Activated CD4-positive, alpha-beta T cell treated with anti-CD3 and anti-CD28 coated beads for 36 hours (primary cell): ENCODE measurements around the gene GHRH. TPM values are rescaled to one million over a fixed set of nuclear protein-coding genes. Genes with fewer than 3 reads are reported as not detected.
A peak's percentile ranks its signal among the peaks of the same experiment; 100 is the strongest.

Experiments used
- ATAC-seq: fragments of 200-7000 bp; cut with Tn5 transposase; one replicate; pipeline ENCODE4 v1.10.0; 2021; ENCODE audit warnings: mild to moderate bottlenecking, moderate library complexity
- CTCF ChIA-PET: fragments of 350-600 bp; sonication (Branson Sonifier 250); formaldehyde crosslinking; loops from one replicate; lab custom pipeline; 2021; ENCODE audit warnings: antibody characterized with exemption; lab: Charles Lee
- POLR2A ChIA-PET: fragments of 350-600 bp; sonication (Branson Sonifier 250); formaldehyde crosslinking; loops from one replicate; lab custom pipeline; 2021; ENCODE audit warnings: antibody characterized with exemption, inconsistent platforms; lab: Charles Lee
- DNase-seq: peaks from one replicate; pipeline ENCODE4 v3.0.0-alpha.2; 2020
- H3K27ac Mint-ChIP-seq: one replicate; pipeline ENCODE4 v1.8.0; 2021; ENCODE audit warnings: mixed read lengths
- H3K27me3 Mint-ChIP-seq: one replicate; pipeline ENCODE4 v1.8.0; 2021; ENCODE audit warnings: mixed read lengths
- H3K36me3 Mint-ChIP-seq: one replicate; pipeline ENCODE4 v1.8.0; 2021; ENCODE audit warnings: low read depth, mixed read lengths
- H3K4me1 Mint-ChIP-seq: one replicate; pipeline ENCODE4 v1.8.0; 2021; ENCODE audit warnings: mixed read lengths
- H3K4me3 Mint-ChIP-seq: one replicate; pipeline ENCODE4 v1.8.0; 2021; ENCODE audit warnings: mild to moderate bottlenecking, moderate library complexity, mixed read lengths
- H3K9me3 Mint-ChIP-seq: one replicate; pipeline ENCODE4 v1.8.0; 2021; ENCODE audit warnings: low read depth, mixed read lengths
- intact Hi-C, 2 experiments: fragments of 100-400 bp; cut with DNase I in 1 of 2; cut with micrococcal nuclease in 1 of 2; formaldehyde crosslinking; loops; one replicate each; pipeline versions ENCODE4 v1.14.2 to v1.15.1; 2022 to 2024; cut with DNase I, micrococcal nuclease
- total RNA-seq, 2 experiments: library from RNA; stranded (reverse); gene quantifications; one replicate each; pipeline ENCODE4 v1.2.3, GENCODE V29; 2021

Gene GHRH
- total RNA-seq, 2 experiments from 2014 or later: not detected

DNA sequence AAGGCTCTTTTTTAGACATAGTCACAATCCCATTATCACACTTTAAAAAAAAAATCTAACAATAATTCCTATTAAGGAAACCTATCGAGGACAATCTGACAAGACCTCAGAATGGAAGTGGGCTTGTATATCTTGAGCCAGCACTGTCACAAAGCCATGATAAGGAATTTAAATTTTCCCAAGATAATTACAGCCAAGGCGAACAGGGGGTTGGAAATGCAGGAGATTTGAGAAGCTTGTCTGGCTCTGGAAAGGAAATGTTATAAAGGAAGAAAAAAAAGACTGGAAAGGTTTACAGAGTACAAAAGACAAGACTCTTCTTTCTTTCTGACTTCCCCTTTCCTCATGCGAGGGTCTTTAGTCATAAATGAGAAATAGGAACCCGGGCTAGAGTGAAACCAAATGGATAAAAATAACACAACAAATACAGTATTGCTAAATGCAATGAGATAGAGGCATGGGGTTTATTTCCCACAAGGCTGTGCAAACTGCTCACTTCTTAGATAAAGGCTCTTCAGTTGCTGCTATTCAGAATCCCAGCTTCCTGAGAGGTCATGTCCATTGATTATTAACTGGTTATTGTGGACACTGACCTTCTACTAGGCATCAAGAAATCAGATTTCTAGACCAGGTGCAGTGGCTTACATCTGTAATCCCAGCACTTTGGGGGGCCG, 13.4 kb upstream of the GHRH start:
- Mint-ChIP-seq H3K36me3 (no peaks in the 10 kb centered on the region), H3K4me1 (peaks cover 4% of the 10 kb centered on the region), H3K27me3 (no peaks in the 10 kb centered on the region), H3K9me3 (no peaks in the 10 kb centered on the region), H3K27ac (no peak overlapping the region), H3K4me3 (no peak overlapping the region)
- CTCF ChIA-PET: interaction anchor here (1.2 kb wide), 1 partner anchor 110 kb away, joined by 3 read pairs; no protein-coding TSS in a partner anchor
- no peak for DNase-seq
- ATAC-seq: no peak
- intact Hi-C loops: no loop called here
- POLR2A ChIA-PET: no interaction called here

GRCh38 chr20:37273988-37274387, 12.4 kb upstream of the GHRH start:
- DNase-seq: no peak
- H3K27me3 Mint-ChIP-seq: no peaks in the 10 kb centered on the region
- intact Hi-C loops: no loop called here
- H3K9me3 Mint-ChIP-seq: no peaks in the 10 kb centered on the region
- peaks cover 4% of the 10 kb centered on the region for H3K4me1 Mint-ChIP-seq
- no peaks in the 10 kb centered on the region for H3K36me3 Mint-ChIP-seq
- ATAC-seq: no peak
- CTCF ChIA-PET: no interaction called here
- no peak overlapping the region for H3K27ac Mint-ChIP-seq
- POLR2A ChIA-PET: no interaction called here
- H3K4me3 Mint-ChIP-seq: no peak overlapping the region

DNA sequence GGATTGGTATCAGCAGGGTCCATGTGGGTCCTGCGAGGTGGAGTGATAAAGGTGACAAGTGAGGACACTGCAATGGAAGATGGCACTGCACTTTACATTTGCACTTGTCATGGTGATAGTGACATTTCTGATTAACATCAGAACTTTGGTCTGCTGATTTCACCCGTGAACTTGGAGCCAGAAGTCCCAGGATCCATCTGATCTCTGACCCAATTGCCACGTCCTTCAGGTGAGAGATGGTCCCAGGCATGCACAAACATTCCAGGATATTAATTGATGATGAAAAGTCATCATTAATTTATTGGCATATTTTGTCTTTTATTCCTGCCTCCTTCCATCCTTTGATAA, 9.8 kb upstream of the GHRH start:
- CTCF ChIA-PET: interaction anchor here (0.6 to 2.4 kb wide), 6 partner anchors 12 to 297 kb away, joined by 3 to 24 read pairs (median 6); no protein-coding TSS in a partner anchor
- no peaks in the 10 kb centered on the region for H3K4me1 Mint-ChIP-seq
- intact Hi-C loops: no loop called here
- DNase-seq: no peak
- H3K27ac Mint-ChIP-seq: no peak overlapping the region
- POLR2A ChIA-PET: no interaction called here
- no peak for ATAC-seq
- peaks cover 2% of the 10 kb centered on the region for H3K27me3 Mint-ChIP-seq
- H3K36me3 Mint-ChIP-seq: no peaks in the 10 kb centered on the region
- no peak overlapping the region for H3K4me3 Mint-ChIP-seq
- H3K9me3 Mint-ChIP-seq: no peaks in the 10 kb centered on the region

DNA sequence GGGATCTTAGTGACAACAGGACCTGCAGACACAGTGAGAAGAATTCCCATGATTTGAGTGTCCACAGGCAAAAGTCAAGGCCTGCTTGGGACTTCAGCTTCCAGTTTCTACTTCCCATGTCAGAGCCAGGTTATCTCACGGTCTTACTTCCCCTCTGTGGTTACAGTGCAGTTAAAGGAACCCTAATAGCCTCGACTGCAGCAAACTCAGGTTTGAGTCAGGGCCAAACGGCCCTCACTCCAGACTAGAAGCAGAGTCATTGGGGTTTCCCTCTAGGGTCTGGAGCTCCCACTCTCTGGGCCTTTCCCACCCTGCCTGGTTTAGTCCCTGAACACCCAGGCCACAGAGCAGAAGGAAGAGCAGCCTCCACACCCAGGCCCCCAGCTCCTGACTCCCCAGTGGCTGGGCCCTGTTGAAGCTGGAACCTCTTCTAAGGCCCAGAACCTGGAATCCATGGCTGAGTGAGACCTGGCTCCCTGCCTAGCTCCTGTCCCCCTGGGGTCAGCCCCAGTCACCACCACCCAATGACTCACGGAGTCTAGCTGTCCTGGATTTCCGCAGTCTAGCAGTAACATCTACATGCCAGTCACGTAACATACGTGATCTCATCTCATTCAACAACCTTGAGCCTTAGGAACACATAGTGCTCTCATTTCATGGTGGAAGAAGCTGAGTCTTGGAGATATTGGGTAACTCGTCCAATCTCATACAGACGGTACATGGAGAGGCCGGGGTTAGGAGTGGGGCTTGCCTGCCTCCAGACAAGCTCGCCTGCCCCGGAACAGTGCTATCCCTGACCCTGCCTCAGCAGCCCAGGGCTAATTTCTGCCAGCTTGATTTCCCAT, 9.2 kb upstream of the GHRH start:
- no peaks in the 10 kb centered on the region for H3K36me3 Mint-ChIP-seq
- no peak overlapping the region for H3K27ac Mint-ChIP-seq
- H3K4me1 Mint-ChIP-seq: no peaks in the 10 kb centered on the region
- no peak overlapping the region for H3K4me3 Mint-ChIP-seq
- intact Hi-C loops: no loop called here
- ChIA-PET CTCF (interaction anchor here (0.6 to 2.4 kb wide), 13 partner anchors 11 to 1086 kb away, joined by 3 to 24 read pairs (median 5); partner anchors contain the start of gene MANBAL), POLR2A (interaction anchor here (0.6 kb wide), 1 partner anchor 91 kb away, joined by 9 read pairs; no protein-coding TSS in a partner anchor)
- H3K9me3 Mint-ChIP-seq: no peaks in the 10 kb centered on the region
- ATAC-seq (no peak), DNase-seq (no peak)
- H3K27me3 Mint-ChIP-seq: peaks cover 2% of the 10 kb centered on the region

GRCh38 chr20:37267667-37268313, 6.2 kb upstream of the GHRH start:
- ATAC-seq (no peak), DNase-seq (no peak)
- Mint-ChIP-seq H3K27me3 (peaks cover 2% of the 10 kb centered on the region), H3K36me3 (no peaks in the 10 kb centered on the region), H3K27ac (no peak overlapping the region), H3K4me1 (no peaks in the 10 kb centered on the region), H3K4me3 (no peak overlapping the region), H3K9me3 (no peaks in the 10 kb centered on the region)
- ChIA-PET CTCF (interaction anchor here (0.8 to 2.5 kb wide), 6 partner anchors 9 to 266 kb away, joined by 3 to 8 read pairs (median 4); no protein-coding TSS in a partner anchor), POLR2A (interaction anchor here (0.6 kb wide), 1 partner anchor 10 kb away, joined by 3 read pairs; no protein-coding TSS in a partner anchor)
- intact Hi-C loops: no loop called here

DNA sequence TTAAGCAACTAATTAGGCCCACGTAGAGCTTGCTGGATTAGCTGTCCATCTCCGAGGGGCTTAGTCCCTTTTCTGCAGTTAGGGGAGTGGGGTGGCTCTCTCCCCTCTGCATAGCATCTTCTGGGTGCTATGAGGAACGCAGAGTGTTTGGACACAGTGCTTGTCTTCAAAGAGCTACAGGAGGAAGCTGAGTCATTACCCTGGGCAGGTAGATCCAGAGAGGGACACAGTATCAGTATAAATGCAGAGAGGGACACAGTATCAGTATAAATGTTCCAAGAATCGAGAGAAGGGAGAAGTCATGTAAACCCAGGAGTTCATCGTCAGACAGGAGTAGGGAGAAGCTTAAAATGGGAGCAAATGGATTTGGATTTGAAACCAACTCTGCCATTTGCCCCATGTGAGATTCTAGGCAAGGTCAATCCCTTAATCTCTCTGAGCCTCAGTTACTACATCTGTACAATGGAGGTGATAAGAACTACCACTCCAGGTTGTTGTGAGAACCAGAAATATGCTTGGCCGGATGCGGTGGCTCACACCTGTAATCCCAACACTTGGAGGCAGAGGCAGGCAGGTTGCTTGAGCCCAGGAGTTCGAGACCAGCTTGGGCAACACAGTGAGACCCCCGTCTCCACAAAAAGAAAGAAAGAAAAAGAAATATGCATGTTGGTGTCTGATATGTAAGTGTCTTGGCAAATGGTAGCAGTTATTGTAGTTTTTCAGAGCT, 5.5 kb upstream of the GHRH start:
- DNase-seq: no peak
- ATAC-seq: no peak
- no peak overlapping the region for H3K4me3 Mint-ChIP-seq
- ChIA-PET POLR2A (interaction anchor here (0.6 kb wide), 1 partner anchor 10 kb away, joined by 3 read pairs; no protein-coding TSS in a partner anchor), CTCF (interaction anchor here (0.5 to 2.5 kb wide), 6 partner anchors 8 to 1542 kb away, joined by 3 to 8 read pairs (median 3); no protein-coding TSS in a partner anchor)
- no peaks in the 10 kb centered on the region for H3K9me3 Mint-ChIP-seq
- H3K36me3 Mint-ChIP-seq: no peaks in the 10 kb centered on the region
- no peak overlapping the region for H3K27ac Mint-ChIP-seq
- H3K27me3 Mint-ChIP-seq: peaks cover 4% of the 10 kb centered on the region
- H3K4me1 Mint-ChIP-seq: no peaks in the 10 kb centered on the region
- intact Hi-C loops: no loop called here

DNA sequence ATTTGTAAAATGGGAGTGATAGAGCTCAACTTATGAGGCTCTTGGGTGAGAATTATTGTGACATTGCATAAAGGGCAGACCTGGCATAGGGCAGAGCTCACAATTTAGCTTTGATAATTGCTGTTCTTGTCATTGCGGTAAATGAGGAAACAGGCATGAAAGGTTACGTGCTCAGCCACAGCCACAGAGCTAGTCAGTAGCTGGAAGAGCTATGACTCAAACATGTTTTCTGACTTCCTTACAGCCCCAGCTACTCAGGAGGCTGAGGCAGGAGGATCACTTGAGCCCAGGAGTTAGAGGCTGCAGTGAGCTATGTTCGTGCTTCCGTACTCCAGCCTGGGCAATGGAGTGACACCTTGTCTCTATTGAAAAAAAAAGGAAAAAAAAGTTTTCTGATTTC, 3.5 kb upstream of the GHRH start:
- Mint-ChIP-seq H3K4me3 (no peak overlapping the region), H3K27me3 (peaks cover 8% of the 10 kb centered on the region), H3K4me1 (no peaks in the 10 kb centered on the region), H3K27ac (no peak overlapping the region), H3K36me3 (no peaks in the 10 kb centered on the region), H3K9me3 (no peaks in the 10 kb centered on the region)
- intact Hi-C loops: no loop called here
- CTCF ChIA-PET: interaction anchor here (0.6 to 1.4 kb wide), 6 partner anchors 17 to 456 kb away, joined by 3 to 4 read pairs (median 3); no protein-coding TSS in a partner anchor
- DNase-seq: peak; percentile 62
- peak; percentile 90 for ATAC-seq
- POLR2A ChIA-PET: interaction anchor here (0.5 to 0.9 kb wide), 3 partner anchors 71 to 780 kb away, joined by 3 to 5 read pairs (median 3); no protein-coding TSS in a partner anchor

DNA sequence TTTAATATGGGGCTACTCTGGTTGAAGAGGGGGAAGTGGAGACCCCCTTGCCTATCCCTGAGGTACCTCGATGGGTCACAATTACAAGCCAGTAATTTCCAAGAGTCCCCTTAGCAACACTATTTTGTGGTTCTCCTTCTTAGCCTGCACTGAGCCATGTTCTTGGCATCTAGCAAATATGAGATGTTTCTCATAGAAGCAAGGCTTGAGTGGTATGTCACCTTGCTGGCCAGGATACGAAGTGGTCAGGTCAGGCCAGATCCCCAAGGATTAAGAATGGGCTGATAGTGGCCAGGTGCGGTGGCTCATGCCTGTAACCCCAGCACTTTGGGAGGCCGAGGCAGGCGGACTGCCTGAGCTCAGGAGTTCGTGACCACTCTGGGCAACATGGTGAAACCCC, 2.1 kb upstream of the GHRH start:
- CTCF ChIA-PET: interaction anchor here (0.5 to 0.8 kb wide), 2 partner anchors 21 to 269 kb away, joined by 3 read pairs; no protein-coding TSS in a partner anchor
- intact Hi-C loops: no loop called here
- Mint-ChIP-seq H3K36me3 (no peaks in the 10 kb centered on the region), H3K4me1 (no peaks in the 10 kb centered on the region), H3K4me3 (no peak overlapping the region), H3K27me3 (peaks cover 8% of the 10 kb centered on the region), H3K9me3 (no peaks in the 10 kb centered on the region), H3K27ac (no peak overlapping the region)
- POLR2A ChIA-PET: no interaction called here
- ATAC-seq (no peak), DNase-seq (no peak)

- Mint-ChIP-seq H3K4me1 (no peaks in the 10 kb centered on the region), H3K9me3 (no peaks in the 10 kb centered on the region), H3K36me3 (no peaks in the 10 kb centered on the region), H3K4me3 (no peak overlapping the region), H3K27me3 (peaks cover 8% of the 10 kb centered on the region), H3K27ac (no peak overlapping the region)
- intact Hi-C loops: no loop called here
- ATAC-seq (no peak), DNase-seq (no peak)
- ChIA-PET POLR2A (no interaction called here), CTCF (no interaction called here)
Measured at GRCh38 chr20:37262505-37262904, 891 bp upstream of the GHRH start.

DNA sequence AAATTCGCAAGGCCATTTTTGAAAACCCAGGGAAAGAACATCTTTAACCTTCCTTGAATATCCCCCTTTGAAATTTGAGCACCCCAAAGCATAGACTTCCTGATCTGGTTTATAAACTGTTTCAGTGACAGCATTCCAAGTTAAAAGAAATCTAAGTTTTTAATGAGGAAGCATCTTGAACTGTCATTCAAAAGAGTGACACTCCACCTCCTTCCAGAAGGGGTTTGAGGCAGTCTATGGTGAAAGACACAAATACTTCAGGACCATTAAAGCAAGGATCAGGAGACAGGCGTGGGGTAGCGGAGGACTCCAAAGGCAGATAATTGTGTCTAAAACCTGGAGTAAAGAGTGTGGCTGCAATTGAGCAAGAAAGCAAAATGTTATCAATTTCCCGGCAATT, 691 bp downstream of the GHRH start:
- Mint-ChIP-seq H3K27ac (no peak overlapping the region), H3K4me1 (no peaks in the 10 kb centered on the region), H3K36me3 (no peaks in the 10 kb centered on the region), H3K9me3 (no peaks in the 10 kb centered on the region), H3K27me3 (peaks cover 8% of the 10 kb centered on the region), H3K4me3 (no peak overlapping the region)
- DNase-seq (no peak), ATAC-seq (no peak)
- CTCF ChIA-PET: interaction anchor here (0.6 to 2.8 kb wide), 3 partner anchors 10 to 1102 kb away, joined by 3 to 8 read pairs (median 3); no protein-coding TSS in a partner anchor
- intact Hi-C loops: no loop called here
- POLR2A ChIA-PET: no interaction called here
